Uterus (tissue), 2 donors: ENCODE results near the gene SDC1.

Experiments
- CTCF ChIP-seq, 4 experiments: fragments of 200-600 bp in 2 of 4; fragments of 450-650 bp in 2 of 4; sonication (generic) in 2 of 4; IDR thresholded peaks; one replicate each; pipeline ENCODE4 v1.5.1; 2016 to 2019; ENCODE audit warnings: antibody characterized with exemption in 4 of 4, mild to moderate bottlenecking in 2 of 4, moderate library complexity in 1 of 4
- POLR2A ChIP-seq, 2 donors: fragments of 450-650 bp; IDR thresholded peaks; one replicate each; pipeline ENCODE4 v1.6.1; 2016; ENCODE audit warnings: antibody characterized with exemption in 2 of 2, mild to moderate bottlenecking in 1 of 2, moderate library complexity in 1 of 2

DNA sequence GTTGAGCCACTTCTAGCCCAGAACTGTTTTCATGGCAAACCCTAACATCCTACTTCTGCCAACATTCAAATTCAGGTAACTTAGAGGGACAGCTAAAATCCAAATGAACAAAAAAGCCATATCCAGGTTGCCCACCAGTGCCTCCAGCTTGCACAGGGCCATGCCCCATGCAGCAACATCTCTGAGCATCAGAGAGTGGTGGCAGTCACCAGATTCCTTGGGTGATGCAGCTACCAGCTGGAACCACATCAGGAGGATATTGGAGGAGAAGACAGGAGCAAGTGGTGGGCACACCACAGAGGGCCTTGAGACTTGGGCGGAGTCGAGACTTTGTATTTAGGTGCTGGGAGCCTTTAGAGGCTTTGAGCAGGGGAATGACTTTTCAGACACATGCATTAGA, 50.5 kb downstream of the SDC1 start:
- TF ChIP-seq CTCF (IDR thresholded peaks at IDR 0.05) (no peak), POLR2A (IDR thresholded peaks at IDR 0.05) (no peak)
